GM19099 (cell line): ENCODE data around the gene AP3M1.

Experiments
- POLR2A ChIP-seq: IDR thresholded peaks from 3 replicates; pipeline ENCODE4 v1.6.1; 2011; ENCODE audit warnings: low read depth; ENCODE audit not compliant: insufficient read length; ENCODE audit errors: extremely low read depth

Gene AP3M1

GRCh38 chr10:74103560-74104258 lies 46.9 kb downstream of the AP3M1 start:
- TF ChIP-seq POLR2A, result no peak

DNA sequence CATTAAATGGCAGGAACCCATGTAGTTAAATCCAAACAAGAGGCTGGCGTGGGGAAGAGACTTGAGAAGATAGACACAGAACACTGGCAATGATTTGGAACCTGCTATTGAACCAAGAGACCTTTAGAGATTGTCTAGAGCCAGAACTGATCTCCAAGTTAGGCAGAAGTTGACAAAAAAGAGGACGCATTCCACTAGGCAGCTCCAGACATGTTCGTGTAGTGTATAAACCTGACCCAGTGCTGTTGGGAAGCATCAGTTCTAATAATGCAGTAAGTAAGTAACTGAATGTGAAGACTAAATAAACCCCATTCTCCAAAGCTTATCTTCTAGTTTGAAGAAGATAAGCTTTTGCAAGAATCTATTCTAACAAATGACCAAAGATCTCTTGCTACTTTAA lies 50.8 kb downstream of the AP3M1 start:
- TF ChIP-seq POLR2A, result no peak

- TF ChIP-seq POLR2A, result no peak
Measured at GRCh38 chr10:74099420-74099819, 51.2 kb downstream of the AP3M1 start.

DNA sequence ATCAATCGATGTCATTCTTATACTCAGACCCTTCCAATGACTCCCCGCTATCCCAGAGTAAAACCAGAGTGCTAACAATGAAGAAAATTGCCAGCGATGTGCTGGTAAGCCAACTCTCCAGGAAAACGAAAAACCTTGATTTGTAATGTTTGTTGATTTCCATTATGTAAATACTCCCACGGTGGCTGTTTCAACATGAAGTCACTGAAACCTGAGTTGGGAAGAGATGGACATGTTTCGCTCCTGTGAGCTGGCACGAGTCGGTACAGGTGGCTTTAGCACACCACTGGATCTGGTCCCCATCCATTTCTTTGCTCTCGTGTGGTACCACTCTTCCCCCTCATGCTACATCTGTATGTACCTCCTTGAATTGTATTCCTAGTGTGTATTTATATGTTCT lies 52.9 kb downstream of the AP3M1 start:
- TF ChIP-seq POLR2A, result no peak

- no peak for TF ChIP-seq POLR2A
Measured at GRCh38 chr10:74096777-74097176, 53.9 kb downstream of the AP3M1 start.

DNA sequence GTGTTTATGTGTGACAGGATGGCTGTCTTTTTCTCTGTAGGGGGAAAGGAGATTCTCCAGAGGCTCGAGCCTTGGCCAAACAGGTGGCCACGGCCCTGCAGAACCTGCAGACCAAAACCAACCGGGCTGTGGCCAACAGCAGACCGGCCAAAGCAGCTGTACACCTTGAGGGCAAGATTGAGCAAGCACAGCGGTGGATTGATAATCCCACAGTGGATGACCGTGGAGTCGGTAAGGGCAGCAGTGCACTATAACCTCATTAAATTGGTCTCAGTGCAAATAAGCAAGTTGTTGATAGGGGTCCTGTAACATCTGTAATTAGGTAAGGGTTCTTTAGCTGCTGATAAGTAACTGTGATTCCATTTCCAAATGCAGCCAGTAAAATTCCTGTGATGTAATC lies 56.4 kb downstream of the AP3M1 start:
- no peak for TF ChIP-seq POLR2A

DNA sequence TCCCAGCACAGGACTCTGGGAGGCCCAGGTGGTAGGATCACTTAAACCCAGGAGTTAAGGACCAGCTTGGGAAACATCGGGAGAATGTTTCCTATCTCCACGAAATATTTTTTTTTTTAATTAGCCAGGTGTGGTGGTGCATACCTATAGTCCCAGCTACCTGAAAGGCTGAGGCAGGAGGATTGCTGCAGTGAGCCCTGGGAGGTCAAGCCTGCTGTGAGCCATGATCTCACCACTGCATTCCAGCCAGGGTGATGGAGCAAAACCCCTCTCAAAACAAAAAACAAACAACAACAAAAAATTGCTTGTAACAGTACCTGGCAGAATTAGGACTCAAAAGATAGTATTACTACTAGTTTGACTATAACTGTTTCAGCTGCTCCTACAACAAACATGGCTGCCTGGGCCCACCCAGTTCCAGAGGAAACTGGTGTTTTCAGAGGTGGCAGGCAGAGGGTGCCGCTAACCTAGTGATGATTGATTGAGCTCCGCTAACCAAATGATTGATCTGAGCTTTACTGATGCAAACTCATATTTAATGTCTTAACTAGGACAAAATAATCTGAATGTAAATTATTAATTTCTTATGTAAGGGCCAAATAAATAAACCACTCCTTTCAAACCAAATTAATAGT lies 57.0 kb downstream of the AP3M1 start:
- TF ChIP-seq POLR2A, result no peak

DNA sequence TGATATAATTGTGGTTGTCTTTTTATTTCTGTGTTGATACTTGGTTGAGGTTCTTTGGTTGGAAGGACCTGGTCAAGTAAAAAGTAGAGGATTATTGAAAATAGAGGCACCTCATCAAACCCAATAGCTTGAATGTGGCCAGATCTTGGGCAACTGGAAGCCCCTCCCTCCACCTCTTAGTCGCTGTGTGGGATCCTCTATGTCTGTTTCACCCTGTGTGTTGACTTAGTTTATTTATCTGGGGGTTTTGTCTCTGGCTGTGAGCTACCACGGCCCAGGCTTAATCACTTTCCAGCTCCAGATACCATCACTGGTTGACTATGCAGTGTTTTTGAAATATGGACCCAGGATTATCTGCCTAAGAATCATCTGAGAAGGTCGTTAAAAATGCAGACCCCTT lies 58.3 kb downstream of the AP3M1 start:
- no peak for TF ChIP-seq POLR2A

GRCh38 chr10:74088722-74089121 lies 61.9 kb downstream of the AP3M1 start:
- no peak for TF ChIP-seq POLR2A

- no peak for TF ChIP-seq POLR2A
Measured at GRCh38 chr10:74086317-74086716, 64.3 kb downstream of the AP3M1 start.

DNA sequence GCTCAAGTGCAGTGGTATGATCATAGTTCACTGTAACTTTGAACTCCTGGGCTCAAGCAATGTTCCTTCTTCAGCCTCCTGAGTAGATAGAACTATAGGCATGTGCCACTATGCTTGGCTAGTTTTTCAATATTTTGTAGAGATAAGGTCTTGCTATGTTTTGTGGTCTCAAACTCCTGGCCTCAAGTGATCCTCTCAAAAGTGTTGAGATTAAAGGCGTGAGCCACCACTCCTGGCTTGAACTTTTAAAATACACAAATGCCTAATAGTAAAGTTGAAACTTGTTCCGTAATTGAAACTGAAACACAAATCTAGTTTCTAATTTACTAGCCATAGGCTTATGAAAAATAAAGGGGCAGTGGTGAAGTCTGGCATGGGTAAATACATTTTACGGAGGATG lies 65.7 kb downstream of the AP3M1 start:
- TF ChIP-seq POLR2A, result no peak

DNA sequence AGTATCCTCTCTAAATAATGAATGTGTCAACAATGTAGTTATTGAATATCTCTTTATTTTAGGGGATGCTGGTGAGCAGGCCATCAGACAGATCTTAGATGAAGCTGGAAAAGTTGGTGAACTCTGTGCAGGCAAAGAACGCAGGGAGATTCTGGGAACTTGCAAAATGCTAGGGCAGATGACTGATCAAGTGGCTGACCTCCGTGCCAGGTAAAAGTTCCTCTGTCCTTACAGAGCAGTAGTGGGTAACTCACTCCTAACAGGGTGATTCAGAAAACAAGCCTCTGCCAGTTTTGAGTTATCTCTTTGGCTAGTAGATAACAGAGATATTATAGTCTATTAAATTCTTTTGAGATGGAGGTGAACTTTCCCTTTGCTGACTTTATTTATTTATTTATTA lies 67.3 kb downstream of the AP3M1 start:
- no peak for TF ChIP-seq POLR2A

GRCh38 chr10:74081941-74082718 lies 68.5 kb downstream of the AP3M1 start:
- TF ChIP-seq POLR2A, result no peak

GRCh38 chr10:74081192-74081803 lies 69.3 kb downstream of the AP3M1 start:
- TF ChIP-seq POLR2A, result no peak

- TF ChIP-seq POLR2A, result no peak
Measured at GRCh38 chr10:74079936-74080590, 70.6 kb downstream of the AP3M1 start.
